HG02642 (cell line): Measurements from ENCODE around the gene LRCH1.
"Not testable (repeated sequence)": the region's sequence is repeated elsewhere in the genome, so short reads cannot be mapped to it uniquely, and the experiment has no call there.

ENCODE experiments used
- ATAC-seq: cut with Tn5 transposase; IDR thresholded peaks from one replicate; pipeline ENCODE4 v1.9.1; 2021; ENCODE audit warnings: mild to moderate bottlenecking; ENCODE audit not compliant: unreplicated experiment, poor library complexity

The LRCH1 gene, protein sequence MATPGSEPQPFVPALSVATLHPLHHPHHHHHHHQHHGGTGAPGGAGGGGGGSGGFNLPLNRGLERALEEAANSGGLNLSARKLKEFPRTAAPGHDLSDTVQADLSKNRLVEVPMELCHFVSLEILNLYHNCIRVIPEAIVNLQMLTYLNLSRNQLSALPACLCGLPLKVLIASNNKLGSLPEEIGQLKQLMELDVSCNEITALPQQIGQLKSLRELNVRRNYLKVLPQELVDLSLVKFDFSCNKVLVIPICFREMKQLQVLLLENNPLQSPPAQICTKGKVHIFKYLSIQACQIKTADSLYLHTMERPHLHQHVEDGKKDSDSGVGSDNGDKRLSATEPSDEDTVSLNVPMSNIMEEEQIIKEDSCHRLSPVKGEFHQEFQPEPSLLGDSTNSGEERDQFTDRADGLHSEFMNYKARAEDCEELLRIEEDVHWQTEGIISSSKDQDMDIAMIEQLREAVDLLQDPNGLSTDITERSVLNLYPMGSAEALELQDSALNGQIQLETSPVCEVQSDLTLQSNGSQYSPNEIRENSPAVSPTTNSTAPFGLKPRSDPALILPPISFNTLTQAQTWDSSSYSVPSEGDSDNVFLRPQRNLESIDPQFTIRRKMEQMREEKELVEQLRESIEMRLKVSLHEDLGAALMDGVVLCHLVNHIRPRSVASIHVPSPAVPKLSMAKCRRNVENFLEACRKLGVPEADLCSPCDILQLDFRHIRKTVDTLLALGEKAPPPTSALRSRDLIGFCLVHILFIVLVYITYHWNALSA

GRCh38 chr13:46552889-46553520 lies at the start of gene LRCH1:
Gene LRCH1 (plus strand): TSS chr13:46553170. CDS start chr13:46553397, 227 bp downstream.
- peak; percentile 76 for ATAC-seq

- ATAC-seq = no peak
Measured at GRCh38 chr13:46504036-46504435, 48.9 kb upstream of the LRCH1 start.

DNA sequence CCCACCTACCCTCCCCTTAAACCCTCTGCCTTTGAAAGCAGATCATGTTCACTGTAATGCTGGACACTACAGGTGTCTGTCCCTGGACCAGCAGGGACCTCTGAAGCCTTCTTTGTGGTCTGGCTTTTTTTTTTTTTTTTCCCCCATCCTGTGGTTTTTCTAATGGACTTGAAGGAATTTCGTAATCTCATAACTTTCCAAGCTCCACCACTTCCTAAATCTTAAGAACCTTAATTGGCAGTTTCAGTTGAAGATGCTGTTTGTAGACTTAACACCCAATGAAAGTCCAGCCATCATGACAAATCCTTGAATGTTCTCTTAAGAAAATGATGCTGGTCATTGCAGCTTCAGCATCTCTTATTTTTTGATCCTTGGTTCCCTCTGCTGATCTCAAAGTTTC lies 45.0 kb upstream of the LRCH1 start:
- no peak for ATAC-seq

- no peak for ATAC-seq
Measured at GRCh38 chr13:46509981-46510380, 43.0 kb upstream of the LRCH1 start.

DNA sequence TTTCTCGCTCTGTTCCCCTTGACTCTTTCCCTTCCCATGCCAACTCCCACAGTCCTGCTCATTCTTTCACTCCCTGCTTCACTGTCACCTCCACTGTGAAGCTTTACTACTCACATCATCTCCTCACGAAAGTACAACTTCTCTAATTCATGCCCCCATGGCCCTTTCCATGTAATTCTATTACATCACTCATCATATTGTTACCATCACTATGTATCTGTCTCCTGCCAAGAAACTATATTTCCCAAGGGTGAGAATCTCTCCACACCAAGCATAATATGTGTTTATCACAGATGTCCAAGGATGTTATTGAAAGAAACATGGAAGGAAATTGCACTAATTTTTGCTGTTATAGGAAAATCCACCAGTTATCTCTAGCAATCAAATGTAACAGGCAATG lies 37.2 kb upstream of the LRCH1 start:
- no peak for ATAC-seq

DNA sequence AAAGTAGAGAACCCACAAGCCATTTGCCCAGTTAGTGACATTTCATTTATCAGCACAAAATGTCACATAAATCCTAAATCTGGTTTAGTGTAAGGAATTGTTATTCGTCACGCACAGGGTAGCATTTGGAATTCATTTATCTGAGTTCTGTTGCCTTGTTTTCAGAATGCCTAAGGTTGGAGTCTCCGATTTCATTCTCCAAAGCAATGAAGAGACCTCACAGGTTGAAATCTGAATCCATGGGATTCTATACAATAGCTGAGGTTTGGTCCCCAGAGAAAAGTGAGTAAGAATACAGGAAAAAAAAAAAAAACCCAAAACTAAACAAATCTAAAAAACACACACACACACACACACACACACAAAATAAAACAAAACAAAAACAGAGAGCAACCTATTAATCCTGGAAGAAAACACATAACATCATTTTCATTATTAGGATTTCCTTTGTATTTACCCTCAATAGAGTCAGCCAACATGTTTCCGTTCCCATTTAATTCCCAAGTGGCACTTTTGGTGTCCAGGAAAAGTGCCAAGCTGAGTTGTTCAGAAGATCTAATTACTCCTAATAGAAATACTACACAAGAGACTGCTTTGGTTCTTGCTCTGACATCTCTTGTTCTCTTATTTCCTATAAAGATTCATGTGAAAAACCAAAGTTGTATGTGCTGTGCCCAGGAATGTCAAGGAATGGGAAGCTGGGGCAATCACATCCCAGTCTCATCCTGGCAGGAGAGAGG lies 36.2 kb upstream of the LRCH1 start:
- no peak for ATAC-seq

- ATAC-seq = not testable (repeated sequence)
Measured at GRCh38 chr13:46517748-46518147, 35.2 kb upstream of the LRCH1 start.

DNA sequence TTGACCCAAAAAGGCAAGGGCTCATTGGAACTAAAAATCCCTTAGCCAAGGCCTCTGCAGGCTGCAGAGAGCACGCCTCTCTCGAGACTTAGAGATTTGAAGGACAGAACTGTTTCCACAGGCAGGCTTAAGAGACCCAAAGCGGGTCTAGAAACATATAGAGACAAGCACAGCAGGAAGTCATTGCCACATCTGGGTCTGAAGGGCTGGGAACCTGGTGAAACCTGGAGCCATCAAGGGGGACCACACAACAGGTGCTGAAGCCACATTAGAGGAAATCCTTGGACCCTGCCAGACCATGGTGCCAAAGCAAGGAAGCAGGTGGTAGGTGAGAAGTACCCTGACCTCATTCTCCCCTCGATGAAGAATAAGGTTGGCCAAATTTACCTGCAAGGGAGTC lies 33.8 kb upstream of the LRCH1 start:
- ATAC-seq = no peak

GRCh38 chr13:46520166-46520565 lies 32.8 kb upstream of the LRCH1 start:
- ATAC-seq = no peak

DNA sequence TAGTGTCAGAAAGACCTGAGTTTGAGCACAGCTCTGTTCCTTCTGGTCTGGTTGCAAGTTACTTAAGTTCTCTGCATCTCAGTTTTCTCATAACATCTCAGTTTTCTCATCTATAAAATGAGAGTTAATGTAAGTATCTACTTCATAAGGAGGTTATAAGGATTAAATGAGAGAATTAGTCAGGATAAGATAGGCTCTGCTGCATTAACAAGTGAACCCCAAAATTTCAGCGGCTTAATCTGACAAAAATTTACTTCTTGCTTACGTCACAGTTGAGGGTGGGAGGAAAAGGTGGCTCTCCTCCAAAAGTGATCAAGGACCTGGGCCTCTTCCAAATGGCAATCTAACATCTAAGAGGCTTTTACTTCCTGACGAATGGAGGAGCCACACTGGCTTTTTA lies 31.5 kb upstream of the LRCH1 start:
- no peak for ATAC-seq

GRCh38 chr13:46521921-46522747 lies 30.8 kb upstream of the LRCH1 start:
- no peak for ATAC-seq

DNA sequence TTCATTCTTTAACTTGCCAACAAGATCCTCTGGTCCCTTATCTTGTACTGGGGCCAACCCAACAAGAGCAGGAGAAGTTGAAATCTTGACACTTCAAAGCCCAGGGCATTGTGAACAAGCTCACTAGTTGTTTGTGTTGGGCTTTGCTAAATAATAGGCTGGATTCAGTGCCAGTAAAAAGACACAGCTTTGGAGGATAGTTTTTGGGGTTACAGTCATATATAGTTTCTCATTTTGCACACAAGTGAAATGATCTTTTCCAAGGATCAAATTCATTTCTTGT lies 30.3 kb upstream of the LRCH1 start:
- no peak for ATAC-seq

- ATAC-seq = no peak
Measured at GRCh38 chr13:46523972-46524752, 28.8 kb upstream of the LRCH1 start.

DNA sequence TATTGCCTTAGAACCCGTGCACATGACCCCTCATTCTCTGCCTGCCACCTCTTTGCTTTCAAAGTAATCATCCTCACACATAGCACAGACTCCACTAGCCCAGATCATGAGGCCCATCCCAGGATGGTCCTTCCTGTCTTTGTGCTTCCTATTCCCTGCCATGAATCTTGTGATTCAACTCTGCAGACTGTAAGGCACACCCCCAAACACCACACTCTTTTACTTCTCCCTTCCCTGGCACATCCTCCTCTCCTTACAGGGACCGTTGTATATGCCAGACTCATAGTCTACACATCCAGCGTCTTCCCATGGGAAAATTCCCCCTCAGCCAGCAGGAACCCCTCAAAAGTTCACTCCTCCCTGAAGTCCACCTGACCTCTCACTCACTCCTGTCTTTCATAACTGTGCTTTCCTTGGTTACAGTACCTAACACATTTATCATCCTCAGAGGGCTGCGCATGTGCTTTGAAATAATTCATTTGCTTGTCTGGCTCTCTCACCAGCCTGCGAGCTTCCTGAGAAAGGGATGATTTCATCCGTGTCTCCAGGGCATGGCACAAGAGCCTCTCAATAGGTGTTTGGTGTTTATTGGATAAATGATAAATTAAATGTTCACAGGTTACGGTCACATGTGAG lies 26.8 kb upstream of the LRCH1 start:
- ATAC-seq = no peak

DNA sequence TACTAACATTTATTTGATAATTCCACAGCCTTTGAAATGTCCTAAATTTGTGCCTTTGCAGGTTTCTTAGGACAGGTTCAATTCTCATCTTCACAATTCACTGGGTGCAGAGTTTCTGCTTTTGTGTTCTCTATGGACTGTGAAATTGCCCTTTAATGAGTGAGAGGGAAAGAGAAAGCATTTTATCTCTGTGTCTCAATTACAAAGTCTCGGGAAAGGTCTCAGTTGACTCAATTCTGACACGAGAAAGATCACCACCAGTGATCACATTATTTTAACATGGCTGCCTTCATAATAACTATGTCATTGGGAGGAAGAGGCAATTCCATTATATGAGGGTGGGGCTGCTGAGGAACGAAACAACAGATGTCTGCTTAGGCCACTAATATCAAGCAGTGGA lies 26.2 kb upstream of the LRCH1 start:
- no peak for ATAC-seq

GRCh38 chr13:46527237-46527636 lies 25.7 kb upstream of the LRCH1 start:
- ATAC-seq = no peak

- peak; percentile 47 for ATAC-seq
Measured at GRCh38 chr13:46529216-46529919, 23.6 kb upstream of the LRCH1 start.
